AG04450 (cell line): ENCODE measurements around the gene ACOD1. TPM values are rescaled to one million over a fixed set of nuclear protein-coding genes. Genes with fewer than 3 reads are reported as not detected.
"Not testable (repeated sequence)": the region's sequence is repeated elsewhere in the genome, so short reads cannot be mapped to it uniquely, and the experiment has no call there.

Experiments
- CTCF ChIA-PET: fragments of 300-600, 350-600 bp; formaldehyde crosslinking; extraction: SDS; loops from one replicate; lab custom pipeline; 2022; ENCODE audit warnings: antibody characterized with exemption, inconsistent platforms; lab: Charles Lee
- POLR2A ChIA-PET: fragments of 350-600 bp; formaldehyde crosslinking; extraction: SDS; loops from one replicate; lab custom pipeline; 2021; ENCODE audit warnings: antibody characterized with exemption, inconsistent platforms; lab: Yijun Ruan, JAX
- DNase-seq: peaks from one replicate; pipeline ENCODE4 v3.0.0-alpha.2; 2011; ENCODE audit warnings: low read depth, low spot score
- H3K27ac ChIP-seq: one replicate; pipeline ENCODE4 v1.5.1; 2012; ENCODE audit warnings: low read depth, low read length, control low read depth
- H3K27me3 ChIP-seq: one replicate; pipeline ENCODE4 v1.6.0; 2012; ENCODE audit warnings: low read length; ENCODE audit not compliant: control insufficient read depth, insufficient read depth
- H3K4me3 ChIP-seq: 2 replicates; pipeline ENCODE4 v1.5.1; 2011; ENCODE audit warnings: mild to moderate bottlenecking, low read depth, low read length, control low read depth
- H3K9me3 ChIP-seq: 2 replicates; pipeline ENCODE4 v1.5.1; 2012; ENCODE audit warnings: low read length; ENCODE audit not compliant: control insufficient read depth, insufficient read depth
- polyA minus RNA-seq: library from RNA; depleted of rRNA, polyadenylated mRNA; stranded (reverse); fragments of >200 nt; gene quantifications from 2 replicates; pipeline ENCODE4 v1.2.3, GENCODE V29; 2011; rRNA and poly(A)+ RNA removed
- polyA plus RNA-seq: library from polyadenylated mRNA; depleted of rRNA; stranded (reverse); fragments of >200 nt; gene quantifications from 2 replicates; pipeline ENCODE4 v1.2.3, GENCODE V29; 2011; rRNA removed
- TF ChIP-seq, protein P1 (sequence below): IDR thresholded peaks from 2 replicates; pipeline ENCODE4 v1.5.1; 2011; ENCODE audit warnings: low read depth, low read length, control low read depth, inconsistent platforms

ACOD1 gene
- not detected in 2 replicates for polyA plus RNA-seq
- polyA minus RNA-seq, result not detected in 2 replicates

DNA sequence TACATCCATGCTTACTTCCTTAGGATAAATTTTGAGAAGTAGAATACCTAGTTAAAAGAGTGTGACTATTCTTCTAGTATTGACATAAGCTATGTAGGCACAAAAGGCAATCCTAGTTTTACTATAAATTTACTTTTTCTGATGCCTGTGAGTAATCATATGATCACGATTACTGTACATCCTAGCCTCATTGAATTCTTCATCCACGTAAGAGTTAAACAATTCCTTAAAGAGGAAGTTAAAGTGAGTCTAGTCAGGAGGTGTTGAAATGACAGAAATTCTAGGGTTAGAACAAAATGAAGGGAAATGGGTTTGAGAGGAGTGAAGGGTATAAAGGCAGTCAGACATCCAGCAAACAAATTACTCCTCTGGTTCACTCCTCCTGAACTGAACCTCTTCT lies at the start of gene ACOD1:
Gene ACOD1 (plus strand): TSS at position 363 of the 400 bp plus-strand sequence. CDS start 48 bp downstream, outside the sequence.
- ChIA-PET POLR2A (no interaction called here), CTCF (interaction anchor here (2.3 kb wide), 1 partner anchor 32 kb away, joined by 8 read pairs; no protein-coding TSS in a partner anchor)
- Histone ChIP-seq H3K9me3 (no peaks in the 10 kb centered on the region), H3K27ac (no peak within 1 kb of the TSS), H3K4me3 (no peak within 1 kb of the TSS), H3K27me3 (peaks cover under 1% of the 10 kb centered on the region)
- TF ChIP-seq, protein P1, sequence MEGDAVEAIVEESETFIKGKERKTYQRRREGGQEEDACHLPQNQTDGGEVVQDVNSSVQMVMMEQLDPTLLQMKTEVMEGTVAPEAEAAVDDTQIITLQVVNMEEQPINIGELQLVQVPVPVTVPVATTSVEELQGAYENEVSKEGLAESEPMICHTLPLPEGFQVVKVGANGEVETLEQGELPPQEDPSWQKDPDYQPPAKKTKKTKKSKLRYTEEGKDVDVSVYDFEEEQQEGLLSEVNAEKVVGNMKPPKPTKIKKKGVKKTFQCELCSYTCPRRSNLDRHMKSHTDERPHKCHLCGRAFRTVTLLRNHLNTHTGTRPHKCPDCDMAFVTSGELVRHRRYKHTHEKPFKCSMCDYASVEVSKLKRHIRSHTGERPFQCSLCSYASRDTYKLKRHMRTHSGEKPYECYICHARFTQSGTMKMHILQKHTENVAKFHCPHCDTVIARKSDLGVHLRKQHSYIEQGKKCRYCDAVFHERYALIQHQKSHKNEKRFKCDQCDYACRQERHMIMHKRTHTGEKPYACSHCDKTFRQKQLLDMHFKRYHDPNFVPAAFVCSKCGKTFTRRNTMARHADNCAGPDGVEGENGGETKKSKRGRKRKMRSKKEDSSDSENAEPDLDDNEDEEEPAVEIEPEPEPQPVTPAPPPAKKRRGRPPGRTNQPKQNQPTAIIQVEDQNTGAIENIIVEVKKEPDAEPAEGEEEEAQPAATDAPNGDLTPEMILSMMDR, result no peak
- no peak for DNase-seq

- H3K9me3 ChIP-seq, H3K27ac ChIP-seq, H3K4me3 ChIP-seq, CTCF ChIA-PET, DNase-seq, POLR2A ChIA-PET: not testable (repeated sequence)
- H3K27me3 ChIP-seq, result peaks cover 16% of the 10 kb centered on the region
Measured at GRCh38 chr13:76899066-76899465, 49.2 kb upstream of the ACOD1 start.

GRCh38 chr13:76903544-76904162 lies 44.7 kb upstream of the ACOD1 start:
- no peak overlapping the region for H3K4me3 ChIP-seq
- CTCF ChIA-PET, result interaction anchor here (0.6 to 1.6 kb wide), 33 partner anchors 9 to 1354 kb away, joined by 3 to 59 read pairs (median 4); partner anchors contain the start of gene UCHL3
- no peaks in the 10 kb centered on the region for H3K9me3 ChIP-seq
- TF ChIP-seq, protein P1, result peak; percentile 100
- POLR2A ChIA-PET, result no interaction called here
- H3K27me3 ChIP-seq, result peaks cover 23% of the 10 kb centered on the region
- no peak overlapping the region for H3K27ac ChIP-seq
- peak; percentile 50 for DNase-seq

GRCh38 chr13:76904507-76904906 lies 43.8 kb upstream of the ACOD1 start:
- Histone ChIP-seq H3K4me3 (no peak overlapping the region), H3K27me3 (peaks cover 23% of the 10 kb centered on the region), H3K27ac (no peak overlapping the region), H3K9me3 (no peaks in the 10 kb centered on the region)
- POLR2A ChIA-PET, result no interaction called here
- no peak for DNase-seq
- CTCF ChIA-PET, result interaction anchor here (0.6 to 1.6 kb wide), 20 partner anchors 10 to 1230 kb away, joined by 3 to 59 read pairs (median 5); no protein-coding TSS in a partner anchor
- TF ChIP-seq, protein P1, result no peak

DNA sequence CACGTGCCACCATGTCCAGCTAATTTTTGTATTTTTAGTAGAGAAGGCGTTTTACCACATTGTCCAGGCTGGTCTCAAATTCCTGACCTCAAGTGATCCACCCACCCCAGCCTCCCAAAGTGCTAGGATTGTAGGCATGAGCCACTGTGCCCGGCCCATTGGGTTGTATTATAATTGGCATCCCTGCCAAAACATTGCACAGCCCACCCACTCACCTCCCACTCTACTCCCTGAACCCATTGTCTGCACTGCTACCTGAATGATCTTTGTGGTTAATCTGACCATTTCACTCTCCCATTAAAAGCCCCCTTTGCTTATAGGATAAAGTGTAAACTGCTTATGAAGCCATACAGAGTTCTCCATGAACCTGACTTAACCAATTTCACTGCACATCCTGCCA lies 35.8 kb upstream of the ACOD1 start:
- ChIA-PET POLR2A (no interaction called here), CTCF (no interaction called here)
- TF ChIP-seq, protein P1, result no peak
- no peak overlapping the region for H3K4me3 ChIP-seq
- no peaks in the 10 kb centered on the region for H3K9me3 ChIP-seq
- DNase-seq, result no peak
- peaks cover 6% of the 10 kb centered on the region for H3K27me3 ChIP-seq
- no peak overlapping the region for H3K27ac ChIP-seq
